ENCODE data around the gene LRP10.
"Not testable (repeated sequence)": the region's sequence is repeated elsewhere in the genome, so short reads cannot be mapped to it uniquely, and the experiment has no call there.

LRP10 gene

DNA sequence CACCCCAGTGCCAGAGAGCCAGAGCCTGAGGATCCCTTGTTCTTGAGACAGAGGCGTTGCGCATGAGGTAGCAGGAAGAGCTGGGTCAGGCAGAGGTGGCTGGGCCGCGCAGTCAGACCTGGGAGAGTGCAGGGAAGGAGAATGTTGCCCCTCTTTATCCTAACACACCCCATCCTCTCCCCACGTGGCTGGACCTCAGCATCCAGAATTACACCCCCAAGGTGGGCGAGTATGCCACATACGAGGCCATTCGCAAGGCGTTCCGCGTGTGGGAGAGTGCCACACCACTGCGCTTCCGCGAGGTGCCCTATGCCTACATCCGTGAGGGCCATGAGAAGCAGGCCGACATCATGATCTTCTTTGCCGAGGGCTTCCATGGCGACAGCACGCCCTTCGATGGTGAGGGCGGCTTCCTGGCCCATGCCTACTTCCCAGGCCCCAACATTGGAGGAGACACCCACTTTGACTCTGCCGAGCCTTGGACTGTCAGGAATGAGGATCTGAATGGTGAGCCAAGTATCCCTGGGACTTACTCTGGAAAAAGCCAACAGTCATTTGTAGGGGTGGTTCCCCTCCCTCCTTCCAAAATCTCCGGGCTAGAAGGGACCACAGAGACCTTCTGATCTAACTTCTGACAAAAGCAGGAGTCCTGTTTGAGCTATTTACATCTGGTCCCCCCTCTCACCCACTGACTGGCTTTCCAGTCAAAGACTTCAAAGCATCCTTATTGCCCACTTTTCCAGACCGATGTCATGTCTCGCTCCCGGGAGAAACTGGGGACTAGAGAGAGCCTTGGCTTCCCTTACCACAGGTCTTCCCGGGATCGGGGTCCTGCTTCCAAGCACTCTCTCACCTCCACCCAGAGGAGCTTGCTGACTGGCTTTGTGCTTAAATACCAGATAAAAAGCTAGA is 29.1 kb upstream of the LRP10 start:
- no peak overlapping the region for H3K4me3 ChIP-seq (ENCODE audit: low read length)
- no peak for DNase-seq (ENCODE audit: low read depth, low spot score)

DNA sequence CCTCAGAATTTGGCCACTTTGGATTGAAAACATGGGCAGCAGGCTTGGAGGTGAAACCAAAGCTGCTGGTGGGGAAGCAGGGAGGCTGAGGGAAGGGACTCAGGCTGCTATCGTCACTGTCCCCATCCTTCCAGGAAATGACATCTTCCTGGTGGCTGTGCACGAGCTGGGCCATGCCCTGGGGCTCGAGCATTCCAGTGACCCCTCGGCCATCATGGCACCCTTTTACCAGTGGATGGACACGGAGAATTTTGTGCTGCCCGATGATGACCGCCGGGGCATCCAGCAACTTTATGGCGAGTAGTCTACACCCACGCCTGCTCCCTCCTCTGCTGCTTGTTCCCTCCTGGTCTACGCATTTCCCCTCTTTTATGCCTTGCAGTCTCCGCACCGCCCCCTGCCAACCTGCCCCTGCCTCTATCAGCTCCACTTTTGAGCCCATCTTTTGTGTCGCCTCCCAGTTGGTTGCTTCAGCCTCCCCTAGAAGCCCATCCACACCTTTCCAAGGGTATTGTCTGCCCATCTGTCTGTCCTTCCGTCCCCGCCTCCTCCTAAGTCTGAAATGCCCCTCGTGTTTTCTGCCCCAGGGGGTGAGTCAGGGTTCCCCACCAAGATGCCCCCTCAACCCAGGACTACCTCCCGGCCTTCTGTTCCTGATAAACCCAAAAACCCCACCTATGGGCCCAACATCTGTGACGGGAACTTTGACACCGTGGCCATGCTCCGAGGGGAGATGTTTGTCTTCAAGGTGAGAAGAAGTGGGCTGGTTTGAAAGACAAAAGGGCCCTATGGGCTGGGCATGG is 28.2 kb upstream of the LRP10 start:
- no peak overlapping the region for H3K4me3 ChIP-seq (ENCODE audit: low read length)
- no peak for DNase-seq (ENCODE audit: low read depth, low spot score)

DNA sequence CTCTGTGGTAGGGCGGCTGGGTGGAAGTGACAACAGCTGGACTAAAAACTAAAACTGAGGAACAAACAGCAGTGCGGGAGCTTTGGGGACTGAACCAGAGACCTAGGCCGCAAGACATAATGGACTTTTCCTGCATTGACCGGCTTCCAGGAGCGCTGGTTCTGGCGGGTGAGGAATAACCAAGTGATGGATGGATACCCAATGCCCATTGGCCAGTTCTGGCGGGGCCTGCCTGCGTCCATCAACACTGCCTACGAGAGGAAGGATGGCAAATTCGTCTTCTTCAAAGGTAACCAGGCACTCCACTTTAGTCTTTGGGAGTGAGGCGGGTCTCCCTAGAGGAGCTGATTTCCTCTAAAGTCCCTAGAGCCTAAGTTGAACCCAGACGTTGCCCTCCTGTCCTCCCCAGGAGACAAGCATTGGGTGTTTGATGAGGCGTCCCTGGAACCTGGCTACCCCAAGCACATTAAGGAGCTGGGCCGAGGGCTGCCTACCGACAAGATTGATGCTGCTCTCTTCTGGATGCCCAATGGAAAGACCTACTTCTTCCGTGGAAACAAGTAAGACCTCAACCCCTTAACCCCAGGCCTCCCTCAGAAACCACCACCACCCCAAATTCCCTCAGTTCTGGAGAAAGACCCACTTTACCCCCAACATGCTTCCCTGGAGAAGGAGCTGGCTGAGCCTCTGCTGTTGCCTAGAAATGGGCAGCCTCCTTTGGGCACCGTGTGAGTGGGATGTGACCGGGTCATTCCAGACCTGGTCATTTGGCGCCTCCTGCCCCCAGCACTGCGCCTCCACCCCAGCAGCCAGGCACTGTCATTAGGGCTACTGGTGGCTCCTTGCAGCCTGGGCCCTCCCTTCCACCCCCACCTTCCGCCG is 27.1 kb upstream of the LRP10 start:
- no peak for DNase-seq (ENCODE audit: low read depth, low spot score)
- H3K4me3 ChIP-seq (ENCODE audit: low read length), result no peak overlapping the region

DNA sequence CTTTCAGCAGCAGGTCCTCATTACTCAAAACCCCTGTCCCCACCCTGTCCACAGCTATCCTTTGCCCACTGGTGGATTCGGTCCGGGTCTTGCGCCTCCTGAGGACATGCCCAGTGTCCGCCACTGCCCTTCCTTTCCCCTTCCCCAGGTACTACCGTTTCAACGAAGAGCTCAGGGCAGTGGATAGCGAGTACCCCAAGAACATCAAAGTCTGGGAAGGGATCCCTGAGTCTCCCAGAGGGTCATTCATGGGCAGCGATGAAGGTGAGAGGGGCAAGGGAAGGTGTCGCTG is 26.5 kb upstream of the LRP10 start:
- H3K4me3 ChIP-seq (ENCODE audit: low read length), result no peak overlapping the region
- DNase-seq (ENCODE audit: low read depth, low spot score), result no peak

DNA sequence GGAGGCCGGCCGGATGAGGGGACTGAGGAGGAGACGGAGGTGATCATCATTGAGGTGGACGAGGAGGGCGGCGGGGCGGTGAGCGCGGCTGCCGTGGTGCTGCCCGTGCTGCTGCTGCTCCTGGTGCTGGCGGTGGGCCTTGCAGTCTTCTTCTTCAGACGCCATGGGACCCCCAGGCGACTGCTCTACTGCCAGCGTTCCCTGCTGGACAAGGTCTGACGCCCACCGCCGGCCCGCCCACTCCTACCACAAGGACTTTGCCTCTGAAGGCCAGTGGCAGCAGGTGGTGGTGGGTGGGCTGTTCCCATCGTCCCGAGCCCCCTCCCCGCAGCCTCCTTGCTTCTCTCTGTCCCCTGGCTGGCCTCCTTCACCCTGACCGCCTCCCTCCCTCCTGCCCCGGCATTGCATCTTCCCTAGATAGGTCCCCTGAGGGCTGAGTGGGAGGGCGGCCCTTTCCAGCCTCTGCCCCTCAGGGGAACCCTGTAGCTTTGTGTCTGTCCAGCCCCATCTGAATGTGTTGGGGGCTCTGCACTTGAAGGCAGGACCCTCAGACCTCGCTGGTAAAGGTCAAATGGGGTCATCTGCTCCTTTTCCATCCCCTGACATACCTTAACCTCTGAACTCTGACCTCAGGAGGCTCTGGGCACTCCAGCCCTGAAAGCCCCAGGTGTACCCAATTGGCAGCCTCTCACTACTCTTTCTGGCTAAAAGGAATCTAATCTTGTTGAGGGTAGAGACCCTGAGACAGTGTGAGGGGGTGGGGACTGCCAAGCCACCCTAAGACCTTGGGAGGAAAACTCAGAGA is 25.5 kb upstream of the LRP10 start:
- no peak overlapping the region for H3K4me3 ChIP-seq (ENCODE audit: low read length)
- no peak for DNase-seq (ENCODE audit: low read depth, low spot score)

DNA sequence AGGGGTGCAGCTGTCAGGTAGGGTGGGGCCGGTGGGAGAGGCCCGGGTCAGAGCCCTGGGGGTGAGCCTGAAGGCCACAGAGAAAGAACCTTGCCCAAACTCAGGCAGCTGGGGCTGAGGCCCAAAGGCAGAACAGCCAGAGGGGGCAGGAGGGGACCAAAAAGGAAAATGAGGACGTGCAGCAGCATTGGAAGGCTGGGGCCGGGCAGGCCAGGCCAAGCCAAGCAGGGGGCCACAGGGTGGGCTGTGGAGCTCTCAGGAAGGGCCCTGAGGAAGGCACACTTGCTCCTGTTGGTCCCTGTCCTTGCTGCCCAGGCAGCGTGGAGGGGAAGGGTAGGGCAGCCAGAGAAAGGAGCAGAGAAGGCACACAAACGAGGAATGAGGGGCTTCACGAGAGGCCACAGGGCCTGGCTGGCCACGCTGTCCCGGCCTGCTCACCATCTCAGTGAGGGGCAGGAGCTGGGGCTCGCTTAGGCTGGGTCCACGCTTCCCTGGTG is 24.7 kb upstream of the LRP10 start:
- no peak overlapping the region for H3K4me3 ChIP-seq (ENCODE audit: low read length)
- DNase-seq (ENCODE audit: low read depth, low spot score), result no peak

DNA sequence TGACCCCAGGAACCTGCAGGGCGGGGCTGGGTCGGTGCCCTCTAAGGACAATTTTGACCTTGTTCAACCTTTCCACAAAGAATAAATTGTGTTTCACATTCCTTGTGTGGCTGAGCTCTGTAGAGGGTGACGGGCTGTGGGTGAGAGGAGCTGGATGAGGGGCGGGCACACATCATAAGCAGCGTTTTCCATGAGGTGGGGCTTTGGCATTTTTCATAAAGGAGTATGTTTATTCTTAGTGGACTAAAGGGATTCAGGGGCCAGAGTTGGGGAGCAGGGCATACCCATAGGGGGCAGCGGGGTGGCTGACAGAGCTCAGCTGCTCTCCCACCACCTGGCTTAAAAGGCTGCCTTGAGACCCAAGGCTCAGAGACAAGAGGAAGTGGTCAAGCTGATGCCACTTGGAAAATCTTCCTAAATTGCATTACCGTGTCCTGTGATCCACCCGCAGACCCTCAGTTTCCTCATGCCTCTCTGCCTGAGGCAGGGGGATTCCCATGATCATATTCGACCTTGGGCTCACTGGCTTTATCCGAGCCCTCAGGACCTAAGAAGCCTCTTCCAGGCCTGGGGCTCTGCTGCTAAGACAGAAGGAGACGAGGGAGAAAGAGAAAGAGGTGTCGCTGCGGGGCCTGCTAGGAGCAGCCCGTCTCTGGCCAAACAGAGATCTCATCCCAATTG is 23.7 kb upstream of the LRP10 start:
- no peak for DNase-seq (ENCODE audit: low read depth, low spot score)
- no peak overlapping the region for H3K4me3 ChIP-seq (ENCODE audit: low read length)

DNA sequence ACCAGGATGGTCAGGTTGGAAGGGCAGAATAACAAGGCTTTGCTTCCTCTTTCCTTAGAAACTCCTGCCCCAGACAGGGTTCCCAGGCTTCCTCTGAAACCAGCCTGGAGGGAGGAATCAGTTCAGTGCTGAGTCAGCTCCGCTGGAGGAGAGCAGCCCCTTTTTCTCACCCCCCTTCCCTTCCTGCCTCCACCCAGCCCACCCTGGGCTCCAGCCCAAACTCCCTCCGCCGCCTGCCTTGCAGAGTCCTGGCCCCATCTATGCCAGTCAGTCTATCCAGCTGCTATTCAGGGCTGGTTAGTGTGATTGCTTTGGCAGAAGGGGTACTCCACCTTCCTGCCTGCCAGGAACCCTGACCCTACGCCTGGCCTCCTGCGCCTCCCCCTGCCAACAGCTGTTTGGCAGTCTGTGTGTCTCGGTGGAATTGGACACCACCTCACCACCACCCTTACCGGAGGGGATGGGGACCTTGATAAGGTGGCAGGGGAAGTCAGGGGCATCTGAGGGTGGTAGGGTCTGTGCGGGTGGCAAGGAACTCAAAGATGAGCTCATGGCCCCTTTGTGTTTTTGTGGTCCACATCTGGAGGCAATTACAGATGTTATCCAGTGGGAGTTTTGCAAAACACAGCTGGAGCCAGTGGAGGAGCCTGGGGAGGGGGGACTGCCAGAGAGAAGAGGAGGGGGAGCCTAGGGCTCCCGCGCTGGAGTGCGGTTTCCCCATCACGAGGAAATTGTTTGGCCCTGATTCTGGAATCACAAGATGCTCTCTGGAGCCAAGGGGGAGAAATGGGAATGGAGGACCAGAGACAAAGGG is 23.0 kb upstream of the LRP10 start:
- no peak overlapping the region for H3K4me3 ChIP-seq (ENCODE audit: low read length)
- no peak for DNase-seq (ENCODE audit: low read depth, low spot score)

DNA sequence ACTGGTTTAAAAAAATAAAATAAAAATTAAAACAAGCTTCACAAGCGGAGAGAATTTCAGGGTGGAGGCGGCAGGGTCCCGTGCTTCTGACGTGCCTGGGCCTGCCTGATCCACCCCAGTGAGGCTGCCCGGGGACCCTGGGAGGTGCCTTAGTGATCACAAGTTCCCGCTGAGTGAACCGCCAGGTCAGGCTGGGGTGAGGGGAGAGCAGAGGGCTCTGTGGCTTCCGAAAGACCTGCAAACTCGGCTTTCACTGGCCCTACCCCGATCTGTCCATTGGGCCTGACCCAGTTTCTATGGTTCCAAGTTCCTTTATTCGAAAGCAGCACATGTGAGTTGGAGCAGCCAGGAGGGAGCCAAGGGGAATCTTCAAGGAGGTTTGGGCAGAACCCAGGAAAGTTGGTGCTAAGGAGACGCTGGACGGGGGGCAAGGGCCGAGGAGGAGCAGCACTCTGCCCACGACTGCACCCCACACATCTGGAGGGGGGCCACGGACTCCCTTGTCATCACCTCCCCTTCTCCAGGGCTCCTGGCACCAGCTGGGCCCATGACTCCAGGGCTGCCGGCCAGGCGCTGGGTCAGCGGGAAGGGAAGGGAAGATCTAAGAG is 22.2 kb upstream of the LRP10 start:
- DNase-seq (ENCODE audit: low read depth, low spot score), result no peak
- no peak overlapping the region for H3K4me3 ChIP-seq (ENCODE audit: low read length)

DNA sequence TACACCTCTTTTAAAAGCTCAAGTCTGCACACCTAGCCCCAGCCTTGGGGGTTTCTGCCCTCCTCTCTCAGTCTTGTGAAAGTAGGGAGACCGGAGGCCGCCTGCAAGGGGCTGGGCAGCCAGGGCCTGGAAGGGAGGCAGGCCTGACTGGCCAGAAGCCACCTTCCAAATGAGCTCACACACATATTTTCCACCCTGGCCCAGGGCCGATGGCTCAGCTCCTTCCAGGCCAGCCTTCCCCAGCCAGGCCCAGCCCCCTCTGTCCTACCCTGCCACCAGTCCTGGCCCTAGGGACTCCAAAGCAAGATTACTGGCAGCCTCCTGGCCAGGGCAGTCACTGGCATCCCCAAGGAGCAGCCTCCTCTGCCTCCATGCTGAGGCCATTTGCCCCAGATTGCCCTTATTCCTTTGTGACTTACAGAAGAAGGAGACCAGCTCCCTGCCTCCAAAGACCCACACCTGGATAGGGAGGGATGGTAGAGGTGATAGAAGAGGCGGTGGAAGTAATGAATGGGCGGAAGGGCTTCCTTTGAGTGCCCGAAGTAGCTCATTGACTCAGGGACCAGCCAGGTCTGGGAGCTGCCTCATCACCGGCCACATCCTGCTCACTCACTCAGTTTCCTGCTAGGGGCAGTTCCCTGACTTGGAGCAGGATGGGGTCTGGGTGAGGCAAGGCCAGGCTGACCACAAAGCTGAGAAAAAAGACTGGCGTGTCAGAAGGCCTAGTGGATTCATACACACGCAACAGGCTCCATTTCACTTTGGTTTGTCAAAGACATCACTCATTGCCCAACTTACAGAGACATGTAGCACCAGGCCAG is 20.4 kb upstream of the LRP10 start:
- no peak overlapping the region for H3K4me3 ChIP-seq (ENCODE audit: low read length)
- DNase-seq (ENCODE audit: low read depth, low spot score), result no peak

DNA sequence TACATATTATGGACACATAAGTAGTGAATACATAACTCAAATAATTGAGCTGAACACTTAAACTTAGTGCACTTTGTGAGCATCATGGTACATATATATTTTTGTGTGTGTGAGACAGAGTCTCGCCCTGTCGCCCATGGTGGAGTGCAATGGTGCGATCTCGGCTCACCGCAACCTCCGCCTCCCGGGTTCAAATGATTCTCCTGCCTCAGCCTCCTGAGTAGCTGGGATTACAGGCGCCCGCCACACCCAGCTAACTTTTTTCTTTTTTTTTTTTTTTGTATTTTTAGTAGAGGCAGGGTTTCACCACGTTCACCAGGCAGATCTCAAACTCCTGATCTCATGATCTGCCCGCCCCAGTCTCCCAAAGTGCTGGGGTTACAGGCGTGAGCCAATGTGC is 19.4 kb upstream of the LRP10 start:
- H3K4me3 ChIP-seq (ENCODE audit: low read length); DNase-seq (ENCODE audit: low read depth, low spot score): not testable (repeated sequence)

DNA sequence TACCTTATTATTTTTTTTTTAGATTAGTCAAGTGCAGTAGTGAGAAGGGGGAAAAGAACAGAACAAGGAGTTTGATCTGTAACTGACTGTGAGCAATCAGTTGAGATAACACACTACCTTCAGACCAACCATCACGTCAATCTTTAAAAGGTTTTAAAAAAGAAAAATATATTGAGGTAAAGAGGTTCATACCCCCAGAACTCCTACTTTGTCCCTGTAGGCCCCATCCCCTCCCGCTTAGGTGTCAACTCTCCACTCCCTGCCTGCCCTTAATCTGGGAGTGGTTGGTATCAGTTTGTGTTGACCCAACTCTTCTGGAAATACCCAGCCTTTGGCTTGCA is 19.0 kb upstream of the LRP10 start:
- H3K4me3 ChIP-seq (ENCODE audit: low read length), result no peak overlapping the region
- DNase-seq (ENCODE audit: low read depth, low spot score), result no peak

DNA sequence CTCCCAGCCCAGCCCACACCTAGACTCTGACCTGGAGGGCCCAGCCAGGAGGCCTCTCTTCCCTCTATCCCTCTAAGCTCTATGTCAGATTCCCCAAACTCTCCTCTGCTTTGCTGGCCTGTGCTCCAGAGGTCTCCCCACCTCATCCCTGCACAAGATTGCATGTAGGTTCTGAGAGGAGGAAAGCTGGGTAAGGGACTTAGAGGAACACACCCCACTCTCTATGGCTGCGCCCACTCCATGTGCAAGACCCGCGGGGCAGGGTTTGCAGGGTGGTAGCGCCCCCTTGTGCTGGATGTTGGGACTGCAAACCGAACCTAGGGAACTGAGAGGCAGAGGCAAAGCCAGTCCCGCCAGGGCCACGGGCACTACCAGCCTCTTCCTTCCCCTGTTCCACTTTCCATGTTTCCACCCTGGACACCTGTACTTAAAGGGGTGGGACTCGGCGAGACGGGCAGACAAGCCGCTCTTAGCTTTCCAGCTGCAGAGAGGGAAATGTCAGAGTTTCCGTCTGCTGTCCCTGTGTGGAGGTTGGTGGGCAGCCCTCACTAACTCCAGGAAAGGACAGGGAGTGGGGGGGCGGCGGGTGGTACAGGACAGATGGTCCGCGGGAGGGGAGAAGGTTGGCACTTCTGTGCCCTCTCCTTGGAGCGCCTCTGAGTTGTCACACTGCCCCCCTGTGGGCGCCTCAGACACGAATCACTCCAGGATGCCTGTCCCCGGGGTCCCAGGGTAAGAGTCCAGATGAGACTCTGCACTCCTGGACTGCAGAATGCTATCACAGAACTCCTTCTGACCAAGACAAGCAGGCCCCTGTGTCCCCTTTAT is 18.4 kb upstream of the LRP10 start:
- peak; percentile 77 for DNase-seq (ENCODE audit: low read depth, low spot score)
- H3K4me3 ChIP-seq (ENCODE audit: low read length), result peak overlapping the region; percentile 58

DNA sequence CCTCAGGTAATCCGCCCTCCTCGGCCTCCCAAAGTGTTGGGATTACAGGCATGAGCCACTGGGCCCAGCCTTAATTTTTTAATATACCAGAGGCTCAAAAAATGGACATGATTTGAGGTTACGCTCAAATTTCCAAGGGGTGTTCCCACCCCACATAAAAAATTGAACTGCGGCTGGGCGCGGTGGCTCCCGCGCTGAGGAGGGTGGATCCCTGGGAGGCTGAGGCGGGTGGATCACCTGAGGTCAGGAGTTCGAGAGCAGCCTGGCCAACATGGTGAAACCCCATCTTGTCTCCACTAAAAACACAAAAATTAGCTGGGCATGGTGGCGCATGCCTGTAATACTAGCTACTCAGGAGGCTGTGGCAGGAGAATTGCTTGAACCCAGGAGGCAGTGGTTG is 17.2 kb upstream of the LRP10 start:
- DNase-seq (ENCODE audit: low read depth, low spot score); H3K4me3 ChIP-seq (ENCODE audit: low read length): not testable (repeated sequence)

DNA sequence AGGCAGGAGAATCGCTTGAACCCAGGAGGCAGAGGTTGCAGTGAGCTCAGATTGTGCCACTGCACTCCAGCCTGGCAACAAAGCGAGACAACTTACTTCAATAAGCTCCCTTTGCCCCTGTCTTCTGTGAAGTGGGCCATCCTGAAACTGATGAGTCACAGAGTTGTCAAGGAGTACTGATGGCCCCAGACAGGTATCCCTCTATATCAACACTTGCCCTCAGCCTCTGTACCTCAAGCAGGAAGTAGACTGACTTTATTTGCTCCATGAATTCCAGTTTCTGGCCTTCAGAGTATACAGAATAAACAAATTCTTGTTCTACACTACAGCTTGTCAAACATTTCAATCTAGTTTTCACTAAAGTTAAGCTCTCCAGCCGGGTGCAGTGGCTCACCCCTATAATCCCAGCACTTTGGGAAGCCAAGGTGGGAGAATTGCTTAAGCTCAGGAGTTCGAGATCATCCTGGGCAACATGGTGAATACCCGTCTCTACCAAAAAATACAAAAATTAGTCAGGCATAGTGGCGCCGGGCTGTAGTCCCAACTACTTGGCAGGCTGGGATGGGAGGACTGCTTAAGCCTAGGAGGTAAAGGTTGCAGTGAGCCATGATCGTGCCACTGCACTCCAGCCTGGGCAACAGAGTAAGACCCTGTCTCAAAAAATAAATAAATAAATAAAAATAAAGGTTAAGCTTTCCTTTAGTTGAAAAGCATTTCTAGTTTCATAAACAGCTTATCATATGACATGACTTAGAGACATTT is 16.4 kb upstream of the LRP10 start:
- no peak for DNase-seq (ENCODE audit: low read depth, low spot score)

More for the DNA sequence above, 16.4 kb upstream of the LRP10 start:
- no peak overlapping the region for H3K4me3 ChIP-seq (ENCODE audit: low read length)

Data from Jurkat, Clone E6-1 (cell line).